H1 (cell line): ENCODE measurements around the gene GRAMD1B. TPM values are rescaled to one million over a fixed set of nuclear protein-coding genes. Genes with fewer than 3 reads are reported as not detected.

ENCODE experiments used
- ASH2L ChIP-seq: fragments of 200-600, 300-600 bp; sonication (generic); IDR thresholded peaks from one replicate; pipeline ENCODE4 v1.7.1; 2017; ENCODE audit warnings: low read length
- CEBPB ChIP-seq: IDR thresholded peaks from 2 replicates; pipeline ENCODE4 v1.6.1; 2012; ENCODE audit warnings: low read depth, low read length
- EGR1 ChIP-seq: IDR thresholded peaks from 2 replicates; pipeline ENCODE4 v1.6.1; 2011; ENCODE audit warnings: low read depth, low read length, borderline replicate concordance
- FOSL1 ChIP-seq: IDR thresholded peaks from 2 replicates; pipeline ENCODE4 v1.6.1; 2011; ENCODE audit warnings: mild to moderate bottlenecking, low read depth, low read length, moderate library complexity; ENCODE audit not compliant: insufficient read depth
- JUND ChIP-seq: IDR thresholded peaks from 2 replicates; pipeline ENCODE4 v1.6.1; 2011; ENCODE audit warnings: mild to moderate bottlenecking, improper control_type of control experiment, low read length
- RBBP5 ChIP-seq: IDR thresholded peaks from 2 replicates; pipeline ENCODE4 v1.7.1; 2012; ENCODE audit warnings: low read depth, mild to moderate bottlenecking, inconsistent platforms, low read length, moderate library complexity, borderline replicate concordance
- RFX5 ChIP-seq: IDR thresholded peaks from 2 replicates; pipeline ENCODE4 v1.6.1; 2011; ENCODE audit warnings: low read depth, low read length, improper control_type of control experiment, borderline replicate concordance
- SIN3A ChIP-seq, 2 experiments: IDR thresholded peaks in 1 of 2; conservative IDR thresholded peaks in 1 of 2; 2 replicates each; pipeline ENCODE4 v1.6.1; 2011 to 2012; ENCODE audit warnings: low read length in 2 of 2, improper control_type of control experiment in 1 of 2, low read depth in 1 of 2, mild to moderate bottlenecking in 1 of 2
- SRF ChIP-seq: IDR thresholded peaks from 2 replicates; pipeline ENCODE4 v1.6.1; 2011; ENCODE audit warnings: mild to moderate bottlenecking, low read depth, low read length, moderate library complexity
- polyA plus RNA-seq, 7 experiments: library from polyadenylated mRNA; depleted of rRNA in 3 of 7; stranded (reverse) in 5 of 7; unstranded in 2 of 7; fragments of >200 nt in 5 of 7; fragments of 200-250 nt in 2 of 7; gene quantifications; 1 replicate in 5 of 7; 2 replicates in 1 of 7; 4 replicates in 1 of 7; pipeline versions ENCODE4 v1.2.1 to v1.2.3, GENCODE V29; 2011 to 2013; ENCODE audit warnings: missing spikeins in 2 of 7, mixed read lengths in 2 of 7
- total RNA-seq: library from RNA; stranded (reverse); fragmentation: NEBNext Ultra II Directional; extraction: Animal tissue kit (Norgen Biotek cat#: 25700); gene quantifications from 2 replicates; pipeline ENCODE4 v1.2.1, GENCODE V29; 2021
- TF ChIP-seq, protein P1 (sequence below): fragments of 300-600 bp; sonication (generic); IDR thresholded peaks from 2 replicates; pipeline ENCODE4 v1.7.1; 2012; ENCODE audit warnings: low read length, moderate library complexity, mild to moderate bottlenecking, inconsistent platforms; ENCODE audit not compliant: insufficient replicate concordance

Gene GRAMD1B
- total and polyA plus RNA-seq, 2 of the 8 experiments (the other 6 are each of a cell fraction or from before 2014, with no cell fraction given): 10.1 to 21.2 TPM

GRCh38 chr11:123573286-123573685 lies 143.2 kb downstream of the GRAMD1B start (continued):
- TF ChIP-seq, protein P1, sequence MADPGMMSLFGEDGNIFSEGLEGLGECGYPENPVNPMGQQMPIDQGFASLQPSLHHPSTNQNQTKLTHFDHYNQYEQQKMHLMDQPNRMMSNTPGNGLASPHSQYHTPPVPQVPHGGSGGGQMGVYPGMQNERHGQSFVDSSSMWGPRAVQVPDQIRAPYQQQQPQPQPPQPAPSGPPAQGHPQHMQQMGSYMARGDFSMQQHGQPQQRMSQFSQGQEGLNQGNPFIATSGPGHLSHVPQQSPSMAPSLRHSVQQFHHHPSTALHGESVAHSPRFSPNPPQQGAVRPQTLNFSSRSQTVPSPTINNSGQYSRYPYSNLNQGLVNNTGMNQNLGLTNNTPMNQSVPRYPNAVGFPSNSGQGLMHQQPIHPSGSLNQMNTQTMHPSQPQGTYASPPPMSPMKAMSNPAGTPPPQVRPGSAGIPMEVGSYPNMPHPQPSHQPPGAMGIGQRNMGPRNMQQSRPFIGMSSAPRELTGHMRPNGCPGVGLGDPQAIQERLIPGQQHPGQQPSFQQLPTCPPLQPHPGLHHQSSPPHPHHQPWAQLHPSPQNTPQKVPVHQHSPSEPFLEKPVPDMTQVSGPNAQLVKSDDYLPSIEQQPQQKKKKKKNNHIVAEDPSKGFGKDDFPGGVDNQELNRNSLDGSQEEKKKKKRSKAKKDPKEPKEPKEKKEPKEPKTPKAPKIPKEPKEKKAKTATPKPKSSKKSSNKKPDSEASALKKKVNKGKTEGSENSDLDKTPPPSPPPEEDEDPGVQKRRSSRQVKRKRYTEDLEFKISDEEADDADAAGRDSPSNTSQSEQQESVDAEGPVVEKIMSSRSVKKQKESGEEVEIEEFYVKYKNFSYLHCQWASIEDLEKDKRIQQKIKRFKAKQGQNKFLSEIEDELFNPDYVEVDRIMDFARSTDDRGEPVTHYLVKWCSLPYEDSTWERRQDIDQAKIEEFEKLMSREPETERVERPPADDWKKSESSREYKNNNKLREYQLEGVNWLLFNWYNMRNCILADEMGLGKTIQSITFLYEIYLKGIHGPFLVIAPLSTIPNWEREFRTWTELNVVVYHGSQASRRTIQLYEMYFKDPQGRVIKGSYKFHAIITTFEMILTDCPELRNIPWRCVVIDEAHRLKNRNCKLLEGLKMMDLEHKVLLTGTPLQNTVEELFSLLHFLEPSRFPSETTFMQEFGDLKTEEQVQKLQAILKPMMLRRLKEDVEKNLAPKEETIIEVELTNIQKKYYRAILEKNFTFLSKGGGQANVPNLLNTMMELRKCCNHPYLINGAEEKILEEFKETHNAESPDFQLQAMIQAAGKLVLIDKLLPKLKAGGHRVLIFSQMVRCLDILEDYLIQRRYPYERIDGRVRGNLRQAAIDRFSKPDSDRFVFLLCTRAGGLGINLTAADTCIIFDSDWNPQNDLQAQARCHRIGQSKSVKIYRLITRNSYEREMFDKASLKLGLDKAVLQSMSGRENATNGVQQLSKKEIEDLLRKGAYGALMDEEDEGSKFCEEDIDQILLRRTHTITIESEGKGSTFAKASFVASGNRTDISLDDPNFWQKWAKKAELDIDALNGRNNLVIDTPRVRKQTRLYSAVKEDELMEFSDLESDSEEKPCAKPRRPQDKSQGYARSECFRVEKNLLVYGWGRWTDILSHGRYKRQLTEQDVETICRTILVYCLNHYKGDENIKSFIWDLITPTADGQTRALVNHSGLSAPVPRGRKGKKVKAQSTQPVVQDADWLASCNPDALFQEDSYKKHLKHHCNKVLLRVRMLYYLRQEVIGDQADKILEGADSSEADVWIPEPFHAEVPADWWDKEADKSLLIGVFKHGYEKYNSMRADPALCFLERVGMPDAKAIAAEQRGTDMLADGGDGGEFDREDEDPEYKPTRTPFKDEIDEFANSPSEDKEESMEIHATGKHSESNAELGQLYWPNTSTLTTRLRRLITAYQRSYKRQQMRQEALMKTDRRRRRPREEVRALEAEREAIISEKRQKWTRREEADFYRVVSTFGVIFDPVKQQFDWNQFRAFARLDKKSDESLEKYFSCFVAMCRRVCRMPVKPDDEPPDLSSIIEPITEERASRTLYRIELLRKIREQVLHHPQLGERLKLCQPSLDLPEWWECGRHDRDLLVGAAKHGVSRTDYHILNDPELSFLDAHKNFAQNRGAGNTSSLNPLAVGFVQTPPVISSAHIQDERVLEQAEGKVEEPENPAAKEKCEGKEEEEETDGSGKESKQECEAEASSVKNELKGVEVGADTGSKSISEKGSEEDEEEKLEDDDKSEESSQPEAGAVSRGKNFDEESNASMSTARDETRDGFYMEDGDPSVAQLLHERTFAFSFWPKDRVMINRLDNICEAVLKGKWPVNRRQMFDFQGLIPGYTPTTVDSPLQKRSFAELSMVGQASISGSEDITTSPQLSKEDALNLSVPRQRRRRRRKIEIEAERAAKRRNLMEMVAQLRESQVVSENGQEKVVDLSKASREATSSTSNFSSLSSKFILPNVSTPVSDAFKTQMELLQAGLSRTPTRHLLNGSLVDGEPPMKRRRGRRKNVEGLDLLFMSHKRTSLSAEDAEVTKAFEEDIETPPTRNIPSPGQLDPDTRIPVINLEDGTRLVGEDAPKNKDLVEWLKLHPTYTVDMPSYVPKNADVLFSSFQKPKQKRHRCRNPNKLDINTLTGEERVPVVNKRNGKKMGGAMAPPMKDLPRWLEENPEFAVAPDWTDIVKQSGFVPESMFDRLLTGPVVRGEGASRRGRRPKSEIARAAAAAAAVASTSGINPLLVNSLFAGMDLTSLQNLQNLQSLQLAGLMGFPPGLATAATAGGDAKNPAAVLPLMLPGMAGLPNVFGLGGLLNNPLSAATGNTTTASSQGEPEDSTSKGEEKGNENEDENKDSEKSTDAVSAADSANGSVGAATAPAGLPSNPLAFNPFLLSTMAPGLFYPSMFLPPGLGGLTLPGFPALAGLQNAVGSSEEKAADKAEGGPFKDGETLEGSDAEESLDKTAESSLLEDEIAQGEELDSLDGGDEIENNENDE: no peak
- no peak for TF ChIP-seq SRF
- TF ChIP-seq CEBPB: no peak
- no peak for TF ChIP-seq RBBP5
- TF ChIP-seq FOSL1: no peak
- TF ChIP-seq EGR1: no peak
- TF ChIP-seq JUND: no peak
- TF ChIP-seq ASH2L: no peak
- no peak for TF ChIP-seq RFX5
- TF ChIP-seq SIN3A (conservative IDR thresholded peaks at IDR 0.05 in 1 of 2, IDR thresholded peaks at IDR 0.05 in 1 of 2; ENCODE audit: low read depth in 1 of 2, low read length in 2 of 2): no peak
